ENCODE data around the gene ZNF565.
"Not testable (repeated sequence)": the region's sequence is repeated elsewhere in the genome, so short reads cannot be mapped to it uniquely, and the experiment has no call there.

The ZNF565 gene

GRCh38 chr19:36210497-36210896 lies 4.0 kb downstream of the ZNF565 start:
- no peak for DNase-seq

- no peak for DNase-seq
Measured at GRCh38 chr19:36209372-36209771, 5.1 kb downstream of the ZNF565 start.

GRCh38 chr19:36207605-36208252 lies 6.7 kb downstream of the ZNF565 start:
- DNase-seq = no peak

GRCh38 chr19:36203293-36203692 lies 11.2 kb downstream of the ZNF565 start:
- DNase-seq = no peak

- no peak for DNase-seq
Measured at GRCh38 chr19:36201684-36202083, 12.8 kb downstream of the ZNF565 start.

GRCh38 chr19:36198119-36198518 lies 16.3 kb downstream of the ZNF565 start:
- no peak for DNase-seq

- DNase-seq = no peak
Measured at GRCh38 chr19:36196249-36196648, 18.2 kb downstream of the ZNF565 start.

- not testable (repeated sequence) for DNase-seq
Measured at GRCh38 chr19:36186722-36187121, 27.7 kb downstream of the ZNF565 start.

GRCh38 chr19:36183245-36183628 lies 31.2 kb downstream of the ZNF565 start:
- no peak for DNase-seq

GRCh38 chr19:36182612-36183244 lies 31.7 kb downstream of the ZNF565 start:
- no peak for DNase-seq

- DNase-seq = not testable (repeated sequence)
Measured at GRCh38 chr19:36179077-36179476, 35.4 kb downstream of the ZNF565 start.

- DNase-seq = not testable (repeated sequence)
Measured at GRCh38 chr19:36173846-36174245, 40.6 kb downstream of the ZNF565 start.

GRCh38 chr19:36172852-36173251 lies 41.6 kb downstream of the ZNF565 start:
- no peak for DNase-seq

GRCh38 chr19:36169084-36169760 lies 45.2 kb downstream of the ZNF565 start:
- no peak for DNase-seq

GRCh38 chr19:36163813-36164212 lies 50.7 kb downstream of the ZNF565 start:
- no peak for DNase-seq

- no peak for DNase-seq
Measured at GRCh38 chr19:36160821-36161596, 53.5 kb downstream of the ZNF565 start.

- DNase-seq = no peak
Measured at GRCh38 chr19:36153126-36153525, 61.3 kb downstream of the ZNF565 start.

GRCh38 chr19:36152352-36153091 lies 61.9 kb downstream of the ZNF565 start, which contains the start of gene COX7A1:
Gene COX7A1 (minus strand): TSS chr19:36152447. CDS start chr19:36152407, 40 bp downstream.
- no peak for DNase-seq

GRCh38 chr19:36152019-36152351 lies 62.5 kb downstream of the ZNF565 start:
- DNase-seq = no peak

- DNase-seq = no peak
Measured at GRCh38 chr19:36151144-36152018, 63.1 kb downstream of the ZNF565 start.

- DNase-seq = no peak
Measured at GRCh38 chr19:36150586-36150985, 63.9 kb downstream of the ZNF565 start.

All from AML-193 (cell line).